Stimulated activated CD8-positive, alpha-beta memory T cell treated with anti-CD3 and anti-CD28 coated beads, Interleukin-7, amount 100 ng/mL, for 1 hour (primary cell): ENCODE data around the gene CATSPER4.

Experiments used
- DNase-seq, 2 donors: peaks; one replicate each; pipeline ENCODE4 v3.0.0-alpha.2; 2020; ENCODE audit warnings: low read depth in 2 of 2

Gene CATSPER4

GRCh38 chr1:26190373-26190987, at the start of gene CATSPER4:
TSS of gene CATSPER4 (plus strand) at chr1:26190602. CDS start at chr1:26190628, 26 bp downstream.
- DNase-seq = no peak

- no peak for DNase-seq
Observed at GRCh38 chr1:26142159-26142558, 48.2 kb upstream of the CATSPER4 start.

GRCh38 chr1:26145041-26145959, 45.1 kb upstream of the CATSPER4 start:
- DNase-seq = peak; percentile 53 to 65

GRCh38 chr1:26145960-26146294, 44.5 kb upstream of the CATSPER4 start:
- no peak for DNase-seq

GRCh38 chr1:26148887-26149286, 41.5 kb upstream of the CATSPER4 start:
- no peak for DNase-seq

GRCh38 chr1:26153966-26154532, 36.4 kb upstream of the CATSPER4 start:
- DNase-seq = no peak

GRCh38 chr1:26154750-26155149, 35.7 kb upstream of the CATSPER4 start:
- no peak for DNase-seq

- no peak for DNase-seq
Observed at GRCh38 chr1:26155370-26156284, 34.8 kb upstream of the CATSPER4 start.

- no peak for DNase-seq
Observed at GRCh38 chr1:26156285-26157038, 33.9 kb upstream of the CATSPER4 start.

- no peak for DNase-seq
Observed at GRCh38 chr1:26158271-26158907, 32.0 kb upstream of the CATSPER4 start.

- DNase-seq = no peak
Observed at GRCh38 chr1:26158908-26159742, 31.3 kb upstream of the CATSPER4 start, which contains the start of gene FAM110D. TSS of gene FAM110D (plus strand) at chr1:26159079. CDS start at chr1:26161292, 2,213 bp downstream.

- no peak for DNase-seq
Observed at GRCh38 chr1:26159743-26160039, 30.7 kb upstream of the CATSPER4 start.

GRCh38 chr1:26160527-26161414, 29.6 kb upstream of the CATSPER4 start:
- no peak for DNase-seq

- no peak for DNase-seq
Observed at GRCh38 chr1:26161415-26162219, 28.8 kb upstream of the CATSPER4 start.

- no peak for DNase-seq
Observed at GRCh38 chr1:26162220-26162709, 28.1 kb upstream of the CATSPER4 start.

- no peak for DNase-seq
Observed at GRCh38 chr1:26163684-26164035, 26.7 kb upstream of the CATSPER4 start.

GRCh38 chr1:26164036-26164860, 26.2 kb upstream of the CATSPER4 start:
- DNase-seq = peak in 1 of 2 donors; percentile 25
